ENCODE results near the gene B3GALT6.

The B3GALT6 gene

DNA sequence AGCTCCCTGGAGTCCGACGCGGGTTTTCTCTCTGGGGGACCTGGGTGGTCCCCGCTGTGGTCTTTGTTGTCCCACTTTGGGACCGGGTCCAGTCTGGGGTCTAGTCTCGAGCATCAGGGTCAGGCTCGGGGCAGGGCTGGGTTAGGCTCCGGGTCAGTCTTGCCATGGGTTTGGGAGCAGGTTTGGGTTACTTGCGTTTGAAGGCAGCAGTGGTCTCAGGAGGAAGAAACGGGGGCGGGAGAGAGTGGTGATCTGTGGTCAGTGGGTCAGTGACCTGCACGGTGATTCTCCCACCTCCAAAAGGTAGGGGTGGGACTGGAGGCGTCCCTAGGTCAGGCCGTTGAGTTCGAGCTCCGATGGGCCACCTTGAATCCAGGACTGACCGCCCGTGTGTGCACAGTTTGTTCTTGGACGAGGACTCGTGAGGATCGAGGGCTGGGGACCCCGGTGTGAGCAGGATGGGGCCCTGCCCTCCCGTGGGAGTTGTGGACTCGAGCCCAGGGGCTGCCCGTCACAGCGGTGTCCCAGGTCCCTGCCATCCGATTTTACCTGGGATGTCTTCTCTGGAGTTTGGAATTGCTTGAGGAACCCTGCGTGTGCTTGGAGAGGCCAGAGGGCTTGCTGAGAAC is 2.3 kb downstream of the B3GALT6 start:
- DNase-seq: no peak

DNA sequence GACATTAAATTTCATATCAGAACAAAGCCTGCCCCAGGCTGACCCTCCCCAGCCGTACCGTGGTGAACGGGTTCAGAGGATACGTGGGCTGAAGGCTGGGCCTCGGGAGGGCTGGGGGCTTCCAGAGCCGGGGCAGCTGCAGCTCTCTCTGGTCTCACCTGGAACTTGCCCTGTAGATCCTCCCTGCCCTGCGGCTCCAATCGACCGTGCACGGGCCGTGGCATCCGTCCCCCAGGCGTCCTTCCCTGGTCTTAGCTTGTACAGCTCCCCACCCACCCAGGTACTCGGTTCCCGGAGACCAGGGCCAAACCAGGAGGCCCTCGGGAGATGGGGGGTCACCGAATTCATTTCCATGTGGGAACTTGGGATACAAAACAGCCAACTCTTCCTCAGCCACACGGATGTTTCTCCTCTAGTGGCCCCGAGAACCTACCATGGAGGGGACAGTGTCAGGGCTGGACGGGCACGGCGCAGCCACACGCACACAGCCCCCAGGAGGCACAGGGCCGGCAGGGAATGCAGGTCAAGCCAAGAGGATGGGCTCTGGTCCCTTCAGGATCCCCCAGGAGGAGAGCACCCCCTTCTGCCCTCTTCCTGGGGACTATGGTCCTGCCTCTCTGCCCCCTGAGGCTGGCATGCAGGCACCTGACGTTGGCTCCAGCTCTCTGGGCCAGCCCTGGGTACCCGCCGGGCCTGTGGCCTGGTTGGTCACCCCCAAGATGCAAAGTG is 3.1 kb downstream of the B3GALT6 start:
- DNase-seq: no peak

DNA sequence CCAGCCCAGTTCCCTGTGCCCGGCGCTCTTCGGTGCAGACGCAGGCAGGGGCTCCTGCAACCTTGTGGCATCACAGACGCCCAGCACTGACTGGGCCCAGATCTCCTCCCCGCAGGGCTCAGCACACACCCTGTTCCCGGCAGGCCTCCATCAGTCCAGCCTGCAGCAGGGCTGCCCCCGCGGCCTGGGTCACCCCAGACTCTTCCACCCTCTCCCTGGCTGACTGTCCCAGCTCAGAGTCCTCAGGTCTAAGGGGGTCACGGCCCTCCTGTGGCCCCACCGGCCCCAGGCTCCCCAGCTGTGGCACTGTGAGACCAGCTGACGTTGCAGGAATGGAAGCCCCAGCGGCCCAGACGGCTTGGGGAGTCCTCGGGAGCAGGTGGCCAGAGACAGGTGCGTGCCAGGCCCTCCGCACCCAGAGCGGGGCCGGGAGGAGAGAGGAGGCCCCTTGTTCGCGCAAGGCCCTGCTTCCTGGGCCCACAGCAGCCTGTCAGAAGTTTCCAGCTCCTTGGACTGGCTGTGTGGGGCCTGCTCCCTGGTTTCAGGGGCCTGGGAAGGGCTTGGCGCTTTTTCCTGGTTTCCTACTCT is 4.2 kb downstream of the B3GALT6 start:
- no peak for DNase-seq

DNA sequence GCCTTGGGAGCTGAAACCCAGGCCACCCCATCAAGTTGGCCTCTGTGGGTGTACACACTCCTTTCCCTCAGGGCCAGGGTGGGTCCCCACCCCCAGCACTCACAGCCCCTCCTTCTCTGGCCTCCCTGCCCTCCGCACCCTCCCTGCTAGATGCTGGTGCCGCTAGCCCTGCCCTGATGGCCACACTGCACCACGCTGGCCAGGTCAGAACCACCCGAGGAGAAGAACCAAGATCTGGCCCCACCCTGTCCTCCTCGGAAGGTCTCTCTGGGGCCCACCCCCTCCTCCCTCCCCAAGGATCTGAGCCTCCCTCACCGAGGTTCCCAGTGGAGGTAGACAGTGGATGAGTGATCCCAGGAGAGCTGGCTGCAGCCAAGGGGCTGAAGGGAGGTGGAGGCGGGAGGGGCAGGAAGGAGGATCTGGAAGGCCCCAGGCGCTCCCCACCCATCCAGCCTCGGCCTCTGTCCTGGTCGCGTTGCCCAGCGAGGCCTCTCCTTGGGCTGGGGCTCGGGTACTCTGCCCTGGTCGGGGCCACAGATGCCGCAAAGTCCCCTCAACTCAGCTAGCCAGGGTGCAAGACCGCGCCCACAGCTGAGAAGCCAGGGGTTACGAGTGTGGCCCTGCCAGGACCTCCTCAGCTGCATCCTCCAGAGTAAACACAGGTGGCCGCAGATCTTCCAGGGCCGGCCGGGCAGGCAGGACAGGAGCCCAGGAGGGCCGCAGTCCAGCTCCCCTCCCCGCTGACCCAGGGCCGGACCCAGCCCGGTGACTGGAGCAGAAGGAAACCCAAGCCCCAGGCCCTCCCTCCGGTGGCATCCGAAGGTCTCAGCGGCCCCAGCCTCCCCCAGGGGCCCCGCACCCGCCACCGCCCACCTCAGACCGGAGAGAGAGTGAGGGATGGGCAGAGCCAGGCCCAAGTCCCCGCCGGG is 5.2 kb downstream of the B3GALT6 start:
- DNase-seq: no peak

DNA sequence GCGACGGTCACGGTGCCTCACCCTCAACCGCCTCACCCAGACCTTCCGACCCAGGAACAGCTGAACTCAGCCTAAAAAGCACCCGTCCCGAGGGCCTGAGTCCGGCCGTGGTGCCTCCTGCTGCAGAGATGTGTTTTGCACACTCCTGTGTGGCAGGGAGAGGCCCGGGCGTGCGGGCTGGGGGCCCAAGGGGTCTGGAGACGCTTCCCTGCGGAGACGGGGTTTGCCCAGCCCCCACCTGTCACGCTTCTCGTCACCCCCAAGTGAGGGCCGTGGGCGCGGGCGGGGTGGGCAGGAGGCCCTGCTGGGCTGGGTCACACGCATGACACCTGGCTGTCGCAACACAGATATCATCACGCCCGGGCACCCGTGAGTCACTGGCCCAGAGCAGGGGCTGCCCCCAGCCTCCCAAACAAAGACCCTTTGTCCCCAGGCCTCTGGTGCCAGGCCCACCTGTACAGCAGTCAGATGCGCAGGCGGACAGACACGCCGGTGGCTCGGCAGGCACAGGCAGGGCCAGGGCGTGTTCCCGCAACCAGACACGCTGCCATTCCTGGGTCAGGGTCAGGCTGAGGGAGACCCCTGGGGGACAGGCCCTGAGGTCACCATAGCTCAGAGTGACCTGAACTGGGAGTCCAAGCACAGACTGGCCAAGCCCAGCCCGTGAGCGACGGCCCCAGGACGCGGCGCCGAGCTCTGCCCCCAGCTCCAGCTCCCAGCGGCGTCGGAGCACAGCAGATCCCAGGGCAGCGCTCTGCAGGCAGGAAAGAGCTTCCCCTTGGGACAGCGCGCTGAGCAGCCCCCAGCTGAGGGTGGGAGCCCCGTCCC is 6.1 kb downstream of the B3GALT6 start:
- DNase-seq: no peak

DNA sequence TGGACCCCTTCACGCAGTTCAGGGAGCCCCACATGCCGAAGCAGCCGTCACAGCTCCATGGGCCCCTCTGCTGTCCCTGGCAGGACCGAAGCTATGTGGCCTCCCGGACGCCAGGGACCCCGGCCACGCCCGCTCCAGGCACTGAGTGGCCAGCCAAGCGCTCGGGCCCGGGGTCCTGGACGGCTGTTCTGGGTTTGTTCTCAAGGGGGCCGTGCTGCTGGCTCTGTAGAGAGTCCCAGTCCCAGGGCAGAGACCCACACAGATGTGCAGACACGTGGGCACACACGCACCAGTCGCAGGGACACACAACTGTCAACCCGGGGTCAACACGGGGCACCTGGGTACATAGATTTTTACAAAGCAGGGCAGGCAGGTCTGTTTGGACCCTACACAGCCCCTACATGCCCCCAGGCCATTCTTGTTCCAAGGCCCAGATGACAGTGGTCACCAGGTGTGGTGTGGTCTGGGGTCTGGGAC is 6.7 kb downstream of the B3GALT6 start:
- no peak for DNase-seq

DNA sequence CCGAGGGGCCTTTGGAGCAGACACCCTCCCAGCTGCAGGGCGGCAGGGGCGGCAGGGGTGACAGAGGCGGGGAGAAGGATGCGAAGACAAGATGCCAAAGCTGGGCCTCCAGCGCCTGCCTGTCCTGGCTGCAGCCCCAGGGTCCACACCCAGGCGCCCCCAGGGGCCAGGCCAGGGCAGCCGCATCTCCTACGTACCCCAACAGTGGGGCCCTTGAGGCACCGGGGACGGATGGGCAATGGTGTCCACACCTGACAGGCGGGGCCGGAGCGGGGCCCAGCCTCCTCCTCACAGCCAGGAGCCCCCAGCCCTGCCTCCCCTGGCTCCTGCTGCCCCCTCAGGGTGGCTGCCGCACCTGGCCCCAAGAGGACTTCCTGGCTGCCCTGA is 7.2 kb downstream of the B3GALT6 start:
- DNase-seq: no peak

DNA sequence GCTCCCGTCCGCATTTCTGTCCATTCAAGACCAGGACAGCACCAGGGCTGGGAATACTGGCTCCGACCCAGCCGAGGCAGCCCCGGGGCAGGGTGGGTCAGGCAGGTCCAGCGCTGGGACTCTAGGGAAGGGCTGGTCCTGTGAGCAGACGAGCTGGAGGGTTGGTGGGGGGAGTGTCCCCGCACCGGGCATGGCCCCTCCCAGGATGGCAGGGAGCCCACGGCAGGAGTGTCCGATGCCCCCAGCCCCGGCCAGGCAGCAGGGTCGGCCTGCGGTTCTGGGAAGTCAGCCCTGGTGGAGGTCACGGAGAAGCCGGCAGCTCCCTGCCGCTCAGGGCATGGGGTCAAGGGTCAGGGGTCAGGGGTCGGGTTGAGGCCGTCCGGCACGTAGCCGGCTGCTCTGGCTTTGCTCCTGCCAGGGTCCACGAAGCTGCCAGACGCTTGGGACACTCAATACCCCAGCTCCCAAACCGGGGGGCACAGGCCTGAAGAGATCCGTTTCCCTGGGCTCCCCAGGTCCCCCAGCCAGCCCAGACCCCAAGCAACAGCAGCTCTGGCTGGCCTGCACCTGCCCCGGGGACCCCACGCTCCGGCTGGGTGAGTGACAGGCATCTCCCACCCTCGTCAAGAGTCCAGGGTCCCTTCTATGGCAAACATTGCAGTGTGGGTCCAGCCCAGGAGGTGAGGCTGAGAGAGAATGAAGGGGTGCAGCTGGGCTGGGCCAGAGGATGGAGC is 7.7 kb downstream of the B3GALT6 start:
- DNase-seq: no peak

DNA sequence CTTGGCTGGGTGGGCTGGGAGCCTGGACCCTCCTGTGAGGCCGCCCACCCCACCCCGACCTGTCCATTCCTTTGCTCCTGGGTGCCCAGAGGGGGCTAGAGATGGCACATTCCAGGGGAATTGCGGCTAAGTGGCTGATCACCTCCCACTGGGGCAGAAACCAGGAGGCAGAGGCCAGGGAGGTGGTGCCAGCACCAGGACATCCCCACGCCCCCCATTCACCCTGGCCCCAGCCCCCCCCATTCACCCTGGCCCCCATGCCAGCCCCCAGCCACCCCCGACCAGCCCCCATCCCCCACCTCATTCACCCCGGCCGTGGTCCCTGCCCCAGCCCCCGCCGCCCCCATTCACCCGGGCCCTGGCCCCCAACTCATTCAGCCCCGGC is 8.3 kb downstream of the B3GALT6 start:
- no peak for DNase-seq

DNA sequence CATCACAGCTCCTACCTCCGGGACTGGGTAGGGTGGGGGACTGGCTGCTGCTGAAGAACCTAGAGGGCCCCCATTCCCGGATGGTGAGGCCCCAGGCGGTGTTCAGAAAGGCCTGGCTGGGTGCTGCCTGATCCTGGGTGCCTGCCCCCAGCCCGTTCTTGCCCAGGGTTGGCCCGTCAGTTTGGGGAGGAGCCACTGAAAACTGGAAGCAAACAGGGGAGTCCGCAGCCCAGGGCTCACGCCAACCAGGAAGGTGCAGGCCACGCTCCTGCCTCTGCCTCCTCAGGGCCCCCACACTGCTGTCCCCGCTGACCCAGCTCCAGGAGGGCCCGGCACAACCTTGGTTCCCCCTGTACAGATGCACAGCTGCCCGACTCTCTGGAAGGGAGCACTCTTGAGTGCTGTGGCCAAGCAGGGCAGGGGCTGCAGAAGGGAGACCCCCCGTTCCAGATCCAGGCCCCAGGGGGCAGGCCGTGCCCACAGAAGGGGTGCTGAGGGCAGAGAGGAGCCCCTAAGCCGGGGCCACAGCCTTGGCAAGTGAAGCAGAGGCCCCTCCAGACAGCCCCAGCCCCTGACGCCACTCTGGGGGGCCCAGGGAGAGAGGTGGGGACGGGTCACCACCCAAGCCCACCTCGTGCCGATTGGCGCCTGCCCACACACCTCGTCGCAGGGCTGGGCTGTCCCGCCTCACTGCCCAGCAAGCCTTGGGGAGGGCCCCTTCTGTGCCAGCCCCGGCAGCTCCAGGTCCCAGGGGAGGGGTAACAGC is 9.0 kb downstream of the B3GALT6 start:
- no peak for DNase-seq

DNA sequence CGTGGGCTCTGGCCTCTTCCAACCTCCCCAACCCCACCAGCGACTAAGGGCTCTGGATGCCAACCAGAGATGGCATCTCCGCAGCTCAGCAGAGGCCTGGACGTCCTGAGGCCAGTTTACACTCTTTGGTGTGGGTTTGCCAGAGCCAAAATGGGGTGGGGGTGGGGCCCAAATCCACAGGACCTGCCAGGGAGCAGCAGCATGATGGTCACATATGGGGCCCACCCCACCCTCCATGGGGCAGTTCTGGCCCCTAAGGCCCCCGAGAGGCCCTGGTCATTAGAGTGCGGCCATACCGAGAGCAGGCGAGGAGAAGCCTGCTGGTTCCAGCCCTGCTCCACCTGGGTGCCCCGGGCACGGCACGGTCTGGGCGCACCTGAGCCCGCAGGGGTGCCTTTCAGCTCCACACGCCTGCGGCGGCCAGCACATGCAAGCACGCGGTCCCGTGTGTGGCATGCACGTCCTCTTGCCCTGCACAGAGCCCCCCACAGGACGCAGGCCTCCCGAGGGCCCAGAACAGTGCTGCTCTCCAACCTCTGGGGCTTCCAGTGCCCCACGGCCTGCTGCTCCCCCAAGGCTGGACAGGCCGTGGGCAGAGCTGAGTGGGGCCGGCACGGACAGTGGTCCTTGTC is 9.7 kb downstream of the B3GALT6 start:
- no peak for DNase-seq

DNA sequence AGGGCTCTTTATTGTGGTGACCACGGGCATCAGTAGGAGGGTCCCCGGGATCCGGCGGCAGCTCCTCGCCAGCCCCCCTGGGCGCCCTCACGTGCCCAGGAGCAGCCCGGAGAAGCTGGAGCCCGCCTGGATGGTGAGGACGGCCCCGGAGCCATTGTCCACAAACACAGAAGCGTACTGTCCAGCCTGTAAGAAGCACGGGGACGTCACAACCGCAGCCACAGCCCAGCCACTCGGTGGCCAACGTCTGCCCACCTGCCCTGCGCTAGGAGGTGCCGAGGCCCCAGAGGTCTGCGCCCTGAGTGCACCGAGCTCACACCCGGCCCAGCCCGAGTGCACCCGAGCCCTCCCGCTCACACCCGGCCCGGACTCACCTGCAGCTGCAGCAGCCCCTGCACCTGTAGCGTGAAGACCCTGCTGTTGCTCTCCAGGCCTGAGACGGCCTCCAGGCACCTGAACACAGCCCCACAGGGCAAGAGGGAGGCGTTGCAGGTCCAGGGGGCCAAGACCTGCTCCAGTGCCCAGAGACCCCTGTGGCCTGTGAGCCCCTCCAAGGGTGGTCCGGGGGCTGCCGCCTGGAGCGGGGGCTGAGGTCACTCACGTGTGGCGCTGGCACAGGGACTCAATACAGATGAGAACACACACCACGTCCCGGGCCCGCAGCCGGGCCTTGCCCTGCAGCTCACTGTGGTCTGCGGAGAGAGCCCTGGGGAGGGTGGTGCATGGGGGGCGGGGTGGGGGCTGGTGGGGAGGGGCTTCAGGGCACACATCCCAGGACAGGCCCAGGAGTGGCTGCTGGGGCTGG is 10.6 kb downstream of the B3GALT6 start:
- no peak for DNase-seq

DNA sequence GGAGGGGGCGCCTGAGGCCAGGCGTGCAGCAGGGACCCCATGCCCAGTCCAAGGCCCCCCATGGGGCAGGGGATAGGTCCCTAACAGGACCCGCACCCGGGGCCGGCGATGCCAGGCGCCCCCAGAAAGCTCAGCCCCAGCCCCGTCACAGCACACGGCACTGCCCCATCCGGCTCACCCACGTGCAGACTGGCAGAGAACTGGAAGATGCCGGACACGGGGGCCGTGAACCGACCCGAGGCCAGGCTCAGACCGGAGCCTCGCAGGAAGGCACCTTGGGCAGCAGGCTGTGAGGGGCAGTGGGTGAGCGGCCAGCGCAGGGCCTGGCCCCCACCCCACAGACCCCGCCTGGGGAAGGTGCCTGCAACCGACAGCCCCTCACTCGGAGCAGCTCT is 11.2 kb downstream of the B3GALT6 start:
- no peak for DNase-seq

DNA sequence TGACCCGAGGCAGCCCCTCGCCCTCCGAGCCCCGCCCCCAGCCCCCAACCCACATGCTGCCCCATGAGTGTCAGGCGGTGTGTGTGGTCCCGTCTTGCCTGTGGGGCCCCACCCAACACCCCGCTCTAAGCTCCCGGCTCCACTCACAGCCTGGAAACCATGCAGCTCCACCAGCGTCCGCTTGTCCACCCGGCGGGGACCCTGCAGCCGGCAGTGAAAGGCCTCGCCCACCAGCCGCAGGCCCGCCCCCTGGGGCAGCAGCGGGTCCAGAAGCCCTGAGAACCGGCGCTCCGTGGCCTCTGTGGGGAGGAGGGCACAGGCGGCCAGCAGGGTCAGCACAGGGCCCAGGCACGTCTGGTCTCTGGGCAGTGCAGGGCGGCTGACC is 11.8 kb downstream of the B3GALT6 start:
- DNase-seq: no peak

DNA sequence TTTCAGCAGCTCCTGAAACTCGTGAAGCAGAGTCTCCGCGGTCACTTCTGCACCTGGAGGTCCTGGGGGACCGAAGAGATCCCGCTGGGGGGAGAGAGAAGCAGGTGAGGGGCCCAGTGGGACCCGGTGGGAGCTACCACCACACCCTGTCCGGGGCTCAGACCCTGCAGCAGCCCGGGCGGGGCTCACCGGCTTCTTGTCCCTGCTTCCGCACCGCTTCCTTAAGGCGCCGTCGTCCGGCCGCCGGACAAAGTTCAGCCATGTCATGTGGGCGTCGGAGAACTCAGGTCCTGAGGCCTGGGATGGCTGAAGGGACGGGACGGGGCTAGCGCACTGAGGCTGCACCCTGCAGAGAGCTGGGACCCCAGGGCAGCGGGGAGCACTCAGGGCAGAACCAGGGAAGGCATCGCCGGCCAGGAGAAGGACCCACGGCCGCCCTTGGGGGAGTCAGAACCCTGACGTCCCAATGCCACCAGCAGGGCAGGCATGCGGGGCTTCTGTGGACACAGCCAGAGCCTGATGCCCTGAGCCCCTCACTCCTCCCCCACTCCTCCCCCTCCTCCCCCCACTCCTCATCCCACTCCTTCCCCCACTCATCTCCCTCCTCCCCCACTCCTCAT is 12.3 kb downstream of the B3GALT6 start:
- DNase-seq: peak; percentile 25

DNA sequence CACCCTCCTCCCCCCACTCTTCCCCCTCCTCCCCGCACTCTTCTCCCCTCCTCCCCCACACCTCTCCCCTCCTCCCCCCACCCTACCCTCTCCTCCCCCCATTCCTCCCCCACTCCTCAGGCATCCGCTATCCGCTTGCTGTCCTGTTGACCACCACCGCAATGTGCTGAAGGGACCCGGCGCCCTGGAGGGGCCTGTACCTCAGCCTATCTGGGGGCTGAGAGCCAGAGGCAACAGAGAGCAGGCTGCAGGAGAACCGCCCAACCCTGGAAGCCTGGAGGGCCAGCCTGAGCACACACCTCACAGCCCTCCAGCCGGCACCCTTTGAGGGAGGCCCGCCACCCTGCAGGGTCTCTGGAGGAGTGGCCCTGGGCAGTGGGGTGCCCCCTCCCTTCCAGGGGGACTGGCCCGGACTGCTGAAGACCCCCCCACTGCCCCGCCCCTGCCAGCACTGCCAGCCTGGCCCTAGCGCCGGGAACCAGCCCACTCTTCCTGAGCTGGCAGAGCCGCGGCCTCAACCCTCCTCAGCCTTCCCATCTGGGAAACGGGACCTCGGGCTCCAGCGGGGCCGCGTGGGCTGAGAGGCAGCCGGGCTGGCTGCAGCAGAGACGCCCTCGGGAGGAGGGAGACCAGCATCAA is 13.3 kb downstream of the B3GALT6 start:
- DNase-seq: peak; percentile 29

DNA sequence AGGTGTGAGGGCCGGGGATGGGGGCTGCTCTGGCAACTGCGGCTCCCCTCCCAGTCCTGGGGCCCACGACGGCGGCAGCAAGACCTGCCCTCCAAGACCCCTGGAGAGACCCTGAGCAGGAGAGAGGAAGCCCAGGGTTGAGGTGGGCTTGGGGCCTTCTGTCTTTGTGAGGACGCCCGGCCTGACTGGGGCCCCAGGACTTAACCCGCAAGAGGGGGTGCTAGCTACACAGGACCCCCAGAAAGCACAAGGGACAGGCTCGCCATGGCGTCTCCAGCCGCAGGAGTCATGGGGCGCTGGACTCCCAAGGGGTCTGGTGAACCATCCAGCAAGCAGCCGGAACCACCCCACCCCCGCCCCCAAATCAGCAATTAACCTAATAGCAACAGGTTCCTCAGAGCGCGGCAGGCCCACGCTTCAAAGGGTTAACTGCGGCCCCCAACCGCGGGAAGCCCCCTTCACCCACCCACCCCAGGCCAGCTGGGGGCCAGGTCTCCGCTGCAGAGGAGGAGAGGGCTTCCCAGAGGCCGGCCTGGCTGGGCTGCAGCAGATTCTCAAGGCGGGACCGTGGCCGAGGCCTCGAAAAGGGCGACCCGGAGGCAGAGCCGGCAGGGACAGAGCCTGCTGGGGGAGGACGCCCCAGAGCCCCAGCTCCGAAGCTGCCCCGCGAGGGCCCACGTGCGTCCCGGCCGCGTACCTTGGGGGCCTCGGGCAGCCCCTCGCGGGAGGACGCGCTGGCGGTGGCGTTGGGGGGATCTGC is 14.0 kb downstream of the B3GALT6 start:
- peak; percentile 24 for DNase-seq
